ENCODE data around the gene AFAP1. TPM values are rescaled to one million over a fixed set of nuclear protein-coding genes. Genes with fewer than 3 reads are reported as not detected.

The AFAP1 gene
- total RNA-seq, 1 donor from 2014 or later: 67.9 TPM

DNA sequence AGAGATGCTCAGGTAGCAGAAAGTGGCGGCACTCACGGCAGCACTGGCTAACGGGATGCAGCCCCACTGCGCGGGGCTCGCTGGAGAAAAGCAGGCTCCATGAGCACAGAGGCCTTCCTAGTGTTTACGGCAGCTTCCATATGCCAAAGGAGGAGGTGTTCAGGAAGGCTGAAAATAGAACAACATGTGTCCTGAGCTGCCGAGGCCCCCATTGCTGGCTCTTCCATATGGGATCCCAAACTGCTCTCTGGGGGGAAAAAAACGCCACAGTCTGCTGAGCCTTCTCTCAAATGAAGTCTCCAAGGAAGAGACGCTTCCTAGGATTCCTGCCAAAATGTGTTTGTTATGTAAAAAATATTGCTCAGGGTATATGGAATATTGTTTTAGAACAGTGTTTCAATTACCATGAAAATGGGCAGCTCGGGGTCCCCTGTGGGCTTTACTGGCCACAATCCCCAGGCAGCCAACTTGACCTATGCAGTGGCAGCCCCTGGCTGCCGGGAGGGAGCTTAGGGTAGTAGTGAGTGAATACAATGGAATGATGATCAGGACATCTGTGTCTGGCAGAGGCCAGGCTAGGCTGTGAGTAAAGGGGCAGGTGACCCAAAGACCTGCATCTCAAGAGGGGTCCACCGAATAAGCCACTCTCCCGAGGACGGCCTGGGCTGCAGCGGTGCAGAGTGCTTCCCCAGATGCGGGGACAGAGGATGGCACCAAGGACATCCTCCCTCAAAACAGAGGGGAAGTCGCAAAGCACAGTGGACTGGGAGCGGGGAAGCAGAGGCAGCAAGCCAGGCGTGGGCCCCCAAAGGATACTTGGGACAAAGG, 170.1 kb downstream of the AFAP1 start:
- H3K36me3 ChIP-seq (ENCODE audit: insufficient read depth, low read length): peaks cover 72% of the 10 kb centered on the region
- DNase-seq (ENCODE audit: low read depth): no peak
- Mint-ChIP-seq H3K27ac (ENCODE audit: unreplicated experiment) (no peak overlapping the region), H3K9me3 (ENCODE audit: unreplicated experiment) (no peaks in the 10 kb centered on the region), H3K4me1 (ENCODE audit: low read depth, unreplicated experiment) (peaks cover 13% of the 10 kb centered on the region), H3K4me3 (ENCODE audit: unreplicated experiment) (no peak overlapping the region), H3K27me3 (ENCODE audit: low read depth, unreplicated experiment) (no peaks in the 10 kb centered on the region), H3K36me3 (ENCODE audit: low read depth, unreplicated experiment) (peaks cover 55% of the 10 kb centered on the region)
- no peak overlapping the region for H3K4me2 ChIP-seq (ENCODE audit: low read length)
- no peak for FAIRE-seq
- H3K9me3 ChIP-seq (ENCODE audit: insufficient read depth, low read depth, low read length): no peaks in the 10 kb centered on the region
- H3K79me2 ChIP-seq (ENCODE audit: insufficient read depth, low read length): peaks cover 83% of the 10 kb centered on the region
- H2AFZ ChIP-seq (ENCODE audit: low read depth, low read length): no peak overlapping the region
- H3K9ac ChIP-seq (ENCODE audit: low read length): no peak overlapping the region
- TF ChIP-seq EZH2 (IDR thresholded peaks at IDR 0.05; ENCODE audit: insufficient read depth, low read length) (no peak), CTCF (IDR thresholded peaks at IDR 0.05; ENCODE audit: insufficient read depth, low read depth, low read length) (no peak)
- H3K27me3 ChIP-seq (ENCODE audit: insufficient read depth, low read length): no peaks in the 10 kb centered on the region
- H3K4me1 ChIP-seq (ENCODE audit: insufficient read depth, low read length): peaks cover 3% of the 10 kb centered on the region
- H3K4me3 ChIP-seq (ENCODE audit: insufficient read depth, low read depth, low read length): no peak overlapping the region
- H4K20me1 ChIP-seq (ENCODE audit: insufficient read depth, low read length): peaks cover 99% of the 10 kb centered on the region
- no peak overlapping the region for H3K27ac ChIP-seq (ENCODE audit: low read depth, low read length)

DNA sequence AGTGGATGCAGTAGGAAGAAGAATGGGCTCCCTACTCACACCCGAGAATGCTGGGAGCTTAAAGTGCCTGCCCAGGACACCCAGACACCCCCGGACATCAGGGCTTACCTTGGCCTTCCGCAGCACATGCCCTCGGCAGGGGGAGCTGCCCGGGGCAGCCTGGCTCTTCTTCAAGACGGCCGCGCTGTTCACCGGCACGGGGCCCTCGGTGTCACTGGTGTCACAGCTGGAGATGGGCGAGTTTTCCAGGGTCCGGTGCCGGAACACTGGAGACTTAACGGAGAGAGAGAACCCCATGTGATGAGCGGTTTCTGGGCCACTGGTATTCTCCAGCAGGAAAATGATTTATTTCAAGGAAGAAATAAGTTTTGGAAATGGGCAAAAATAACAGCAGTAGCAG, 170.9 kb downstream of the AFAP1 start:
- peaks cover 65% of the 10 kb centered on the region for H3K36me3 ChIP-seq (ENCODE audit: insufficient read depth, low read length)
- H3K4me2 ChIP-seq (ENCODE audit: low read length): no peak overlapping the region
- no peak overlapping the region for H3K27ac ChIP-seq (ENCODE audit: low read depth, low read length)
- Mint-ChIP-seq H3K27me3 (ENCODE audit: low read depth, unreplicated experiment) (no peaks in the 10 kb centered on the region), H3K4me3 (ENCODE audit: unreplicated experiment) (no peak overlapping the region), H3K4me1 (ENCODE audit: low read depth, unreplicated experiment) (peaks cover 20% of the 10 kb centered on the region), H3K27ac (ENCODE audit: unreplicated experiment) (no peak overlapping the region), H3K36me3 (ENCODE audit: low read depth, unreplicated experiment) (peaks cover 53% of the 10 kb centered on the region), H3K9me3 (ENCODE audit: unreplicated experiment) (no peaks in the 10 kb centered on the region)
- H3K4me1 ChIP-seq (ENCODE audit: insufficient read depth, low read length): peaks cover 12% of the 10 kb centered on the region
- no peaks in the 10 kb centered on the region for H3K27me3 ChIP-seq (ENCODE audit: insufficient read depth, low read length)
- H2AFZ ChIP-seq (ENCODE audit: low read depth, low read length): no peak overlapping the region
- H3K4me3 ChIP-seq (ENCODE audit: insufficient read depth, low read depth, low read length): no peak overlapping the region
- H3K79me2 ChIP-seq (ENCODE audit: insufficient read depth, low read length): peaks cover 75% of the 10 kb centered on the region
- peaks cover 99% of the 10 kb centered on the region for H4K20me1 ChIP-seq (ENCODE audit: insufficient read depth, low read length)
- H3K9ac ChIP-seq (ENCODE audit: low read length): no peak overlapping the region
- no peak for FAIRE-seq
- H3K9me3 ChIP-seq (ENCODE audit: insufficient read depth, low read depth, low read length): no peaks in the 10 kb centered on the region
- TF ChIP-seq CTCF (IDR thresholded peaks at IDR 0.05; ENCODE audit: insufficient read depth, low read depth, low read length) (no peak), EZH2 (IDR thresholded peaks at IDR 0.05; ENCODE audit: insufficient read depth, low read length) (no peak)
- DNase-seq (ENCODE audit: low read depth): no peak

- Histone ChIP-seq H3K27me3 (ENCODE audit: insufficient read depth, low read length) (no peaks in the 10 kb centered on the region), H3K4me1 (ENCODE audit: insufficient read depth, low read length) (peaks cover 18% of the 10 kb centered on the region), H4K20me1 (ENCODE audit: insufficient read depth, low read length) (peaks cover 99% of the 10 kb centered on the region), H2AFZ (ENCODE audit: low read depth, low read length) (no peak overlapping the region), H3K4me2 (ENCODE audit: low read length) (no peak overlapping the region), H3K9ac (ENCODE audit: low read length) (no peak overlapping the region), H3K27ac (ENCODE audit: low read depth, low read length) (no peak overlapping the region), H3K36me3 (ENCODE audit: insufficient read depth, low read length) (peaks cover 66% of the 10 kb centered on the region), H3K9me3 (ENCODE audit: insufficient read depth, low read depth, low read length) (no peaks in the 10 kb centered on the region), H3K79me2 (ENCODE audit: insufficient read depth, low read length) (peaks cover 74% of the 10 kb centered on the region), H3K4me3 (ENCODE audit: insufficient read depth, low read depth, low read length) (no peak overlapping the region)
- Mint-ChIP-seq H3K4me1 (ENCODE audit: low read depth, unreplicated experiment) (peaks cover 25% of the 10 kb centered on the region), H3K27me3 (ENCODE audit: low read depth, unreplicated experiment) (no peaks in the 10 kb centered on the region), H3K4me3 (ENCODE audit: unreplicated experiment) (no peak overlapping the region), H3K27ac (ENCODE audit: unreplicated experiment) (no peak overlapping the region), H3K9me3 (ENCODE audit: unreplicated experiment) (no peaks in the 10 kb centered on the region), H3K36me3 (ENCODE audit: low read depth, unreplicated experiment) (peaks cover 48% of the 10 kb centered on the region)
- no peak for TF ChIP-seq CTCF (IDR thresholded peaks at IDR 0.05; ENCODE audit: insufficient read depth, low read depth, low read length)
- no peak for TF ChIP-seq EZH2 (IDR thresholded peaks at IDR 0.05; ENCODE audit: insufficient read depth, low read length)
- DNase-seq (ENCODE audit: low read depth) (no peak), FAIRE-seq (no peak)
Observed at GRCh38 chr4:7767966-7768365, 171.7 kb downstream of the AFAP1 start.

Measured in astrocyte (in vitro differentiated cells and primary cell).